NCI-H446 (cell line): ENCODE data around the gene ERCC5.

ENCODE experiments used
- DNase-seq, 2 experiments: peaks; one replicate each; lab custom pipeline; 2025; lab: John Stamatoyannopoulos, UW

Gene ERCC5

GRCh38 chr13:102845289-102845629 lies 573 bp upstream of the ERCC5 start:
- no peak for DNase-seq

DNA sequence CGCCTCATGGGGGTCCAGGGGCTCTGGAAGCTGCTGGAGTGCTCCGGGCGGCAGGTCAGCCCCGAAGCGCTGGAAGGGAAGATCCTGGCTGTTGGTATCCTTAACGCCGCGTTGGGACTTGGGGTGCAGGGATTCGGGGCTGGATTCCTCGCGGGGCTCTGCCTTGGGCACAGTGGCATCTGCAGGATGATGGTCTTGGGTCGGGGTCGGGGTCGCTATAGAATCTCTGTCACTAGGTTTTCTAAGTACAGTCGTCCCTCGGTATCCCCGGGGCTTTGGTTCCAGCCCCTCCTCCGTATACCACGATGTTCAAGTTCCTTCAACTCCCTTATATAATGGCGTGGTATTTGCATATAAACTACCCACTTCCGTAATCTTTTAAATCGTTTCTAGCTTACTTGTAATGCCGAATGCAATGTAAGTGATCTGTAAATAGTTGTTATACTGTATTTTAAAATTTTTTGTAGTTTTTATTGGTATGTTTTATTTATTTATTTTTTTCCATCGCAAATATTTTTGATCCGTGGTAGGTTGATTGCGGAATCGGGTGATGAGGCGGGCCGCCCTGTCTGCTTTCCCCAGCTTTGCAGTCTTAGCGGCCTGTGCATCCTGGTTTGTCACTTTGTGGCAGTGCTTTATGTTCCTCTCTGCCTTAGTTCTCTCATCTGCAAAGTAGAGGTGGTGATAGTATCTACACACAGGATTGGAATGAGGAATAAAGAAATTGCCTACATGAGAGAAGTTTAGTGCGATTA lies 606 bp downstream of the ERCC5 start:
- peak in 1 of 2 experiments; percentile 9 for DNase-seq

DNA sequence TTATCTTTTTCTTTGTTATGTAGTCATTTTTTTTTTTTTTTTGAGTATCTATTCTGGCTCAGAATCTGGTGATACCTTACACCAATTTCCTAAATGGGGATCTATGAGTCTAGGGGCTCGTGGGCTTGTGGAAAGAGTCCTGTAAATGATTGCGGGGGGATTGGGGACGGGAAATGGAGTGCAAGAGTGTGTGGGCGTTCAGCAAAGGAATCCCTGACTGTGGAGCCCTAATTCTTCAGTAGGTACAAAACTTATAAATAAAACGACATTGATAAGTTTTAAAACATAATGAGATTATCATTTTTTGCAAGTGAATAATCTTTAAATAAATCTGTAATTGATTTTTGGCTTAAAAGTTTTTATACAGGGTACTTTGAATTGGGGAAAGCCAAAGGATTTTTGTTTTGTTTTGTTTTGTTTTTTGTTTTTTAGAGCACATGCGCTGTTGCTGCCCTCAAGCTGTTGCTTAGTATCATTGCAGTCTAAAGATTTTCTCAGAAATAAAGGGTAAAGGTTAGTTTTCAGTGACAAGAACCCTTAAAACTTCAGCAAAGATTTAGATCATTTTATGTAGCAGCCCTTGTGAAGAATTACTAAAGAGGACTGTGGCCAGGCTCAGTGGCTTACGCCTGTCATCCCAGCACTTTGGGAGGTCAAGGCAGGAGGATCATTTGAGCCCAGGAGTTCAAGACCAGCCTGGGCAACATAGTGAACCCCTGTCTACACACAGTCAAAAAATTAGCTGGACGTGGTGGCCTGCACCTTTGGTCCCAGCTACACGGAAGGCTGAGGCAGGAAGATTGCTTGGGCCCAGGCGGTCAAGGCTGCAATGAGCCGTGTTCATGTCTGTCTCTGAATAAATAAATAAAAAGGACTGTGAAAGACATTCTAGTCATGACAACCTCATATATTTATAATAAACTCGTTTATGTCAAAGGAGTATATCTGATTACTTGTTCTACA lies 1.7 kb downstream of the ERCC5 start:
- DNase-seq: peak in 1 of 2 experiments; percentile 18

GRCh38 chr13:102848956-102849355 lies 3.1 kb downstream of the ERCC5 start:
- no peak for DNase-seq

GRCh38 chr13:102852556-102852955 lies 6.7 kb downstream of the ERCC5 start:
- no peak for DNase-seq

DNA sequence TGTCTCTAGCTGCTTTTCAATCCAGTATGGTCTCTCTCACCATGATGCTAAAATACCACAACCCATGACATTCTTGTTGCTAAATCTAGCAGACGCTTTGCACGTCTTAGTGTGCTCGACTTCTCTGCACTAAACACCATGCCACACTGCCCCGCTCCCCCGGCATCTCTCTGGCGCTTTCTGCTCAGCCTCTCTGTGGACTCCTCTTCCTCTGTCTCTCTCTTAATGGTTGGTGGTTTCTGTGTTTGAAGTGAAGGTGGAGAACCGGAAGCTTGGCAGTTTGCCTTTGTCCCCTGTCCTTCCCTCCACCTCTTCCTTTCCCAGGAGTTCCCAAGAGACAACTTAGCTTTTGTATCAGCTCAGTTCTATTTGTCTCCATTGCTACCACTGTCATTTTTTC lies 8.8 kb downstream of the ERCC5 start:
- DNase-seq: no peak

DNA sequence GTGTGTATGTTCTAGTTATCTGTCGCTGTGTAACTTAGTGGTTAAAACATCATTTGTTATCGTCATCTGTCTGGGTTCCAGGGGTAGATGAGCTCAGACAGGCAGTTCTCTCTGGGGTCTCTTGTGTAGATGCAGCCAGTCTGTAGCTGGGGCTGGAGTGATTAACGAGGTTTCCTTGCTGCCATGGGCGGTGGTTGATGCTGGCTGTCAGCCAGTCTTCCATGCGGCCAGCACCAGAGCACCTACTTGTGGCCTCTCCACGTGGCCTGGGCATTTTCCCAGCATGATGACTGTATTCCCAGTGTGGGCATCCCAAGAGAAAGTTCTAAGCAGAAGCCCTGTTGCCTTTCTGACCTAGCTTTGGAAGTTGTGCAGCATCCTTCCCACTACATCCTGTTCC lies 10.7 kb downstream of the ERCC5 start:
- DNase-seq: no peak

DNA sequence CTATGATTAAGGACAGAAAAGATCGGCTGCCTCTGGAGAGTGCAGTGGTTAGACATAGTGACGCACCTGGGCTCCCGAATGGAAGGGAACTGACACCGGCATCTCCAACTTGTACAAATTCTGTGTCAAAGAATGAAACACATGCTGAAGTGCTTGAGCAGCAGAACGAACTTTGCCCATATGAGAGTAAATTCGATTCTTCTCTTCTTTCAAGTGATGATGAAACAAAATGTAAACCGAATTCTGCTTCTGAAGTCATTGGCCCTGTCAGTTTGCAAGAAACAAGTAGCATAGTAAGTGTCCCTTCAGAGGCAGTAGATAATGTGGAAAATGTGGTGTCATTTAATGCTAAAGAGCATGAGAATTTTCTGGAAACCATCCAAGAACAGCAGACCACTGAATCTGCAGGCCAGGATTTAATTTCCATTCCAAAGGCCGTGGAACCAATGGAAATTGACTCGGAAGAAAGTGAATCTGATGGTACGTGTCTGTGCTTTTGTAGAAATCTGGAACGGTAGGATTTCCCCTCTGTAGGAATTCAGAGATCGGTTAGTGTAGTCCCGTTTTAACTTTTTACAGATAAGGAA lies 16.9 kb downstream of the ERCC5 start:
- DNase-seq: no peak

GRCh38 chr13:102863590-102863989 lies 17.8 kb downstream of the ERCC5 start:
- DNase-seq: no peak

DNA sequence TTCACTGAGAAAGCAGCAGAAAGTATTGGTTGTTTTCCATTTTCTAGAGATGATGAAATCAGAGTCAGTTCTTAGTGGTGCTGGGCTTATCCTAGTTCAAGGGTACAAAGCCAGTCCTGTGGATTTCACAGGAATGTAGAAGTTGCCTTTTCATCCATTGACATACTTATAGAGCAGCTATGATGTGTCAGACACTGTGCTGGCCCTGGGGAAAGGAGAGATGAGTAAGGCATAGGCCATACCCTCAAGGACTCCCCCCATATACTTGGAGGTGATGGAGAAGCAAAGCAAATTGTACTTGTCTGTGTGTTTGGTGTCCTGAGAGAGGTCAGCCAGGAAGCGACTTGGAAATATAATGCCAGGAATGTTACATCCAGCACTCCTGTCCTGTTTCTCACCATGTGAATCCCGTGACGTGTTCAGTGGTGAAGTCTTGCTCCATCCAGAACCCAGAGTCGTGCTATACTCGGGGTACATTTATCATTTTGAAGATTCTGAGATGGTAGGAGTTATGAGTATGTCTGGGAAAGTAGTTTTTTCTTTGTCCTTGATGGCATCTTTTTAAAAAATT lies 22.6 kb downstream of the ERCC5 start:
- DNase-seq: no peak

GRCh38 chr13:102869948-102870676 lies 24.3 kb downstream of the ERCC5 start:
- DNase-seq: no peak

DNA sequence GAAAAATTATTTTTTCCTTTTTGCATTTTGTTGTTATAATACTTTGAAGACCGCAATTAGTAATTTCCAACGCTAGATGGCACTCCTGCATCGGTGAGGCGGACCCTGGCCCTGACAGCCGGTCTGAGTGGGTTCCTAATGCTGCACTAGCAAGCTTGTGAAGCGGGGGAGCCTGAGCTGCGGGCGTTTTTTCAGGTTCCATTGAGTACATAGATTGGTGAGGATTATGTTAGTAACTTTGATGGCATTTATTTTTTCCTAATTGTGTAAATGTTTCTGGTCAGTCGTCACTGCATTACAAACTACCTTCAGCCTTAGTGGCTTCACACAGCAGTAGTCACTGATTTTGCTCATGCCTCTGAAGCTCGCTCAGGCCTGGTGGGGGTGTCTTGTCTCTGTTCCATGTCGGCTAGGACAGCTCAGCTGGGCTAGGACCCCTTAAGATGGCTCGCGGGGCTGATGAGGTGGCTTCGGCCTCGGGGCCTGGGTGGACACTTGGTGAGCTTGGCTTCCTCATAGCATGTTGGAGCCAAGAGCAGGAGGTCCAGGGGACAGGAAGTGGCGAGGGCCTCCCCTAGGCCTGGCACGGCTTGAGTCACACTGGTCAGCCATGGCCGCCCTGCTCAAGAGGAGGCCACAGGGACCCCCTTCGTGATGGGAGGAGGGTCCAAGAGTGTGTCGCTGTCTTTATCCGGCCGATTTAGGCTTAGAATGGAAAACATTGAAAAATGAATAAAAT lies 25.0 kb downstream of the ERCC5 start:
- peak in 1 of 2 experiments; percentile 46 for DNase-seq

DNA sequence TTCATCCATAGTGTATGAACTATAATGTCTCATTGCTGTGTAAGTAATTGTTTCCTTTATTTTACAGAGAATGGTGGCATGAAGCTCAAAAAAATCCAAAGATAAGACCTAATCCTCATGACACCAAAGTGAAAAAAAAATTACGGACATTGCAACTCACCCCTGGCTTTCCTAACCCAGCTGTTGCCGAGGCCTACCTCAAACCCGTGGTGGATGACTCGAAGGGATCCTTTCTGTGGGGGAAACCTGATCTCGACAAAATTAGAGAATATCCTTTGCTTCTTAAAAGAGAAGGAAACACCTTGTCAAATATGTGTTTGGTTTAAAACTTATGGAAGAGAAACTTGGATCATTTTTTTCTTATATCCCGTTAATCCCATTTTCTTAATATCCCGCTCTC lies 26.3 kb downstream of the ERCC5 start:
- no peak for DNase-seq

- DNase-seq: no peak
Measured at GRCh38 chr13:102872531-102872930, 26.7 kb downstream of the ERCC5 start.

GRCh38 chr13:102873653-102874052 lies 27.8 kb downstream of the ERCC5 start:
- DNase-seq: no peak

- no peak for DNase-seq
Measured at GRCh38 chr13:102875256-102875655, 29.4 kb downstream of the ERCC5 start.

GRCh38 chr13:102877303-102877702 lies 31.5 kb downstream of the ERCC5 start:
- no peak for DNase-seq

- DNase-seq: no peak
Measured at GRCh38 chr13:102878481-102878880, 32.6 kb downstream of the ERCC5 start.

DNA sequence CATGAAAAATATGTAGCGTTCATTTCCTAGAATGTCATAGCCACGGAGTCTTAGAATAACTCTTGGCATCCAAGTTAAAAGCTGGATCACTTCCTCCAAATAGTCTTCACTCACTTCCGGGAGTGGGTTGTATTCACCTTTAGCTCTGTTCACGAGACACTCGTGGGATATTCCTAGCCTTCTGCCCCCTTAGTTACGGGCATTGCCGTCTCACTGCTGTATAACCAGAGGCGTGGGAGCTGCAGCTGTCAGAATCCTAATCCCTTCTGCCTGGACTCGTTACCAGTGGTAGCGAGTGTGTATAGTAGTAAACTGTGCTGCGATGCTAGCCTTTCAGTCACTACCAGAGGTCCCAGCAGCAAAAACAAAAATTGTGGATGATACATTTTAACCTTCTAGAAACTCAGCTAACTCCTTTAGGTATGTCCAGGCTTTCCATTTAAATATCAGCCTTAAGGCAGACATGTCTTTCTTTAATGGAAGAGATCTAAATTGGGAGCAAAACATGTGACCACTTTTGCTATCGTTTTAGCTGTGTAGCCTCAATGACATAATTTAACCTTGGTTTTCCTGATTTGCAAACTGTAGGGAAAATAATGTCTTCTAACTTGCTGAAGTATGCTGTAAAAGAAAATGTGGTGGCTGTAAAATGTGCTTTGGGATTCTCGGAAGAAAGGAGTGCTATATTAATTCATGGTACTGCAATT lies 34.1 kb downstream of the ERCC5 start:
- no peak for DNase-seq
